ENCODE measurements around the gene MYO1D. TPM values are rescaled to one million over a fixed set of nuclear protein-coding genes. Genes with fewer than 3 reads are reported as not detected.
A peak's percentile ranks its signal among the peaks of the same experiment; 100 is the strongest.

Gene MYO1D
- total RNA-seq, 2 donors from 2014 or later, result 14.7 to 22.6 TPM

DNA sequence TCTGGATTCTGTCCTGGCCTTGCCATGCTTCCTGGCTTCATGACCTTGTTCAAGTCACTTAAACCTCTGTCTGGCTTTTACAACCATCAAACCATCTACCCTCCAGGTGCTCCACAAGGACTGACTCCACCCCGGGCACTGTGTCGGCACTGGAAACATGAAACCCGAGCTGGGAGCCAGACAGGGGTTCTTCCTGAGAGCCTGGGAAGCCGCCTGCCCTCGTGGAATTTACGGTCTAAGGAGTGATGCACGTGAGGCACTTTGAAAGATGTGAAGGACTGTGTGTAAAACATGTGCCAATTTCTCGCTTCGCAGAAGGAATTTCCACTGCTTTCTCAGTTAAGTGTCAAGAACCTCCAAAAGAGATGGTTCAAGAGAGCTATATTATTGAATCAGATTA, 378.5 kb downstream of the MYO1D start:
- Mint-ChIP-seq H3K27me3 (ENCODE audit: low read depth) (no peaks in the 10 kb centered on the region), H3K36me3 (ENCODE audit: insufficient read depth in 2 of 2) (peaks cover 0 to 3% of the 10 kb centered on the region in 2 donors), H3K4me1 (ENCODE audit: low read depth) (peaks cover 54% of the 10 kb centered on the region), H3K4me3 (no peak overlapping the region), H3K9me3 (no peaks in the 10 kb centered on the region), H3K27ac (no peak overlapping the region)
- ATAC-seq (replicated peaks in 1 of 2) (no peak), DNase-seq (no peak)

- no peak for ATAC-seq (replicated peaks in 1 of 2)
- Mint-ChIP-seq H3K9me3 (no peaks in the 10 kb centered on the region), H3K27me3 (ENCODE audit: low read depth) (no peaks in the 10 kb centered on the region), H3K27ac (no peak overlapping the region), H3K36me3 (ENCODE audit: insufficient read depth in 2 of 2) (peaks cover 0 to 3% of the 10 kb centered on the region in 2 donors), H3K4me1 (ENCODE audit: low read depth) (peaks cover 54% of the 10 kb centered on the region), H3K4me3 (no peak overlapping the region)
- DNase-seq, result no peak
Measured at GRCh38 chr17:32497431-32498205, 379.3 kb downstream of the MYO1D start.

DNA sequence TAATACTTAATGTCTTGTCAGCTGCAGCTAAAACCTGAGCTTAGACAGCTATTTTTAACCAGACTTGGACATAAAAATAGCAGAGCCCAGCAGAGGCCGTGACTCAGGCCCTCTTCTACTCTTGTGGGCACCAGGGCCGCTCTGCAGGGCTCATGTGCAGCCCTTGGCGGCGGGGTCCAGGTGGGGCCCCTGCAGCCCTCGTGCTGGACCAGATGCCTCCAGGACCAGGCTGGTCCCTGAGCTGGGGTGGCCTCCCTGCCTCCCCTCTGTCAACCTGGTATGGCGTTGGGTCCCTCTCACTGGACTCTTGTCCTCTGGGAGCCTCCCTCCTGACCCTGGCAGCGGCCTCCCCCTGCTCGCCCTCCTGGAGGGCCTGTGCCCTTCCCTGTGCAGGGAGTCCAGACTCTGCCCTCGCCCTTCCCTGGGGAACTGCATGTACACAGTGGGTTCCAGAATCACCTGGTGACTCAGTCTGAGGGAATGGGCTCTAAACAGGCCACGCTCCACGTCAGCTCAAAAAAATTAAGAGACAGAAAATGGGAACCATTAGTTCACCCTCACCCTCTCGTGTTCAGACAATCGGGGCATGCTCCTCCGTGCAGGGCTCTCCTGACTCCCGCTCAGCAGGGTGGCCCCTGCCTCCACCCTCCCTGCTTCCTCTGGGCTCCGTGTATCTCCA, 380.4 kb downstream of the MYO1D start:
- DNase-seq (no peak), ATAC-seq (replicated peaks in 1 of 2) (no peak)
- no peaks in the 10 kb centered on the region for H3K36me3 Mint-ChIP-seq (ENCODE audit: insufficient read depth in 2 of 2)
- H3K4me1 Mint-ChIP-seq (ENCODE audit: low read depth), result peaks cover 54% of the 10 kb centered on the region
- H3K27me3 Mint-ChIP-seq (ENCODE audit: low read depth), result no peaks in the 10 kb centered on the region
- H3K4me3 Mint-ChIP-seq, result peak overlapping the region in 1 of 2 donors; percentile 48
- H3K27ac Mint-ChIP-seq, result no peak overlapping the region
- no peaks in the 10 kb centered on the region for H3K9me3 Mint-ChIP-seq

- peaks cover 54% of the 10 kb centered on the region for H3K4me1 Mint-ChIP-seq (ENCODE audit: low read depth)
- H3K27me3 Mint-ChIP-seq (ENCODE audit: low read depth), result no peaks in the 10 kb centered on the region
- no peaks in the 10 kb centered on the region for H3K9me3 Mint-ChIP-seq
- peak overlapping the region in 1 of 2 donors; percentile 73 for H3K4me3 Mint-ChIP-seq
- no peak overlapping the region for H3K27ac Mint-ChIP-seq
- ATAC-seq (replicated peaks in 1 of 2) (peak; percentile 35 to 64), DNase-seq (peak in 1 of 2 donors; percentile 52)
- peaks cover 2 to 3% of the 10 kb centered on the region in 2 donors for H3K36me3 Mint-ChIP-seq (ENCODE audit: insufficient read depth in 2 of 2)
Measured at GRCh38 chr17:32495359-32496231, 381.3 kb downstream of the MYO1D start.

DNA sequence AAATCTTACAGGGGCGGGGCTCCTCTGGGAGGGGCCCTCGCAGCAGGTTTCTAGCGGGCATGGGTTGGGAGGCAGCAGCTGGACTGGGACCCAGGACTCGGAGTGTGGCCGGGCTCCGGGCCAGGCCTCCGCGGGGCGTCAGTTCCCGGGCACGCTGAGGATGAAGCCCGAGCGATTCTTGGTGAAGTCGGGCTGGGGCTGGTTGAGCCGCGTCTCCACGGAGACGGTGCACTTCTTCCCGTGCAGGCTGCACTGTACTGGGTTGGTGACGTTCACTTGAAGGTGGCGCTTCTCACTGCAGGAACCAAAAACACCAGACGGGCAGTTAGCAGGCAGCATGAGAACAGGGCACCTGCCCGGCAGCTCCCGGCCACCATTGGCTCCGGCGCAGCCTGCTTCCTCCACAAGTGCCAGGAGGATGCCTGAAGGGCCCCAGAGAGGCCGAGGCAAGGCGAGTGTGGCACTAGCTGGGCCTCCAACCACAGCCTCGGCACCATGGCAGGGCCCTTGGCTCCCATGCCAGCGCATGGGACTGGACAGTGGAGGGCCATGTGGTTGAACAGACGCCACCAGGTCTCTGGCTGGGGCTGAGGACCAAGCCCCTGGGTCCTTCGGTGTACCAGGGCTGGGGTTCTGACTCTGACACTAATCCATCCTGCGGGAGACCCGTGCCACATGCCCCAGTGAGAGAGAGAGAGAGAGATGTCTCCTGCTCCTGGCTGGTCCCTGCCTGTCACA, 382.1 kb downstream of the MYO1D start:
- Mint-ChIP-seq H3K4me3 (peak overlapping the region in 1 of 2 donors; percentile 73), H3K4me1 (ENCODE audit: low read depth) (peaks cover 59% of the 10 kb centered on the region), H3K9me3 (no peaks in the 10 kb centered on the region), H3K27ac (no peak overlapping the region), H3K36me3 (ENCODE audit: insufficient read depth in 2 of 2) (peaks cover 3 to 10% of the 10 kb centered on the region in 2 donors), H3K27me3 (ENCODE audit: low read depth) (no peaks in the 10 kb centered on the region)
- ATAC-seq (replicated peaks in 1 of 2), result peak; percentile 38 to 55
- no peak for DNase-seq

DNA sequence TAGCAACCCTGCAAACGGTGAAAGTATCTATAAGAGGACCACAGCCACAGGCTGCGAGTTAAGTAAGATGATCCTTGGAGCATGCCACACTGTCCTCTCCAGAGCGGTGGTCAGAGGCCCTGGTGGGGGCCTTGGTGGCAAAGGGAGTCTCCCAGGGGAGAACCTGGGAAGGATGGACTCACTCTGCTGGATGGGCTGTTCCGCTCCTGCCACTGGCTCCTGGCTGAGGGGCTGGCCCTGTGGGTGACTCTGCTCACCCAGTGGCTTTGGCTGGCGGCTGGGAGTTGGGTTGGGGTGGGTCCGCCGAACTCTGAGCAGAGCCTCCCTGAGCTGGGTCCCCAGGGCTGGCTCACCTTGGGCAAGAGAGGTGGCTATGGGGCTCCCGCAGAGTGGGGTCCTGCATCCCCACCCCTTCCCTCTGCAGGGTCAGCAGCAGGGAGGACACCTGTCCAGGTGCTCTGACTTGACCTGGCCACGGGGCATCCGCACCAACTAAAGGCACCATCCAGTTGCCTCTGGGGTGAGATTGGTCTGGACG, 382.9 kb downstream of the MYO1D start:
- Mint-ChIP-seq H3K9me3 (no peaks in the 10 kb centered on the region), H3K4me1 (ENCODE audit: low read depth) (peaks cover 67% of the 10 kb centered on the region), H3K27ac (no peak overlapping the region), H3K36me3 (ENCODE audit: insufficient read depth in 2 of 2) (peaks cover 7 to 17% of the 10 kb centered on the region in 2 donors), H3K27me3 (ENCODE audit: low read depth) (no peaks in the 10 kb centered on the region), H3K4me3 (peak overlapping the region in 1 of 2 donors; percentile 73)
- ATAC-seq (replicated peaks in 1 of 2) (no peak), DNase-seq (no peak)

GRCh38 chr17:32493571-32493970, 383.4 kb downstream of the MYO1D start:
- Mint-ChIP-seq H3K36me3 (ENCODE audit: insufficient read depth in 2 of 2) (peaks cover 10 to 20% of the 10 kb centered on the region in 2 donors), H3K4me3 (no peak overlapping the region), H3K9me3 (no peaks in the 10 kb centered on the region), H3K27me3 (ENCODE audit: low read depth) (no peaks in the 10 kb centered on the region), H3K27ac (no peak overlapping the region), H3K4me1 (ENCODE audit: low read depth) (peaks cover 67% of the 10 kb centered on the region)
- ATAC-seq (replicated peaks in 1 of 2) (no peak), DNase-seq (no peak)

DNA sequence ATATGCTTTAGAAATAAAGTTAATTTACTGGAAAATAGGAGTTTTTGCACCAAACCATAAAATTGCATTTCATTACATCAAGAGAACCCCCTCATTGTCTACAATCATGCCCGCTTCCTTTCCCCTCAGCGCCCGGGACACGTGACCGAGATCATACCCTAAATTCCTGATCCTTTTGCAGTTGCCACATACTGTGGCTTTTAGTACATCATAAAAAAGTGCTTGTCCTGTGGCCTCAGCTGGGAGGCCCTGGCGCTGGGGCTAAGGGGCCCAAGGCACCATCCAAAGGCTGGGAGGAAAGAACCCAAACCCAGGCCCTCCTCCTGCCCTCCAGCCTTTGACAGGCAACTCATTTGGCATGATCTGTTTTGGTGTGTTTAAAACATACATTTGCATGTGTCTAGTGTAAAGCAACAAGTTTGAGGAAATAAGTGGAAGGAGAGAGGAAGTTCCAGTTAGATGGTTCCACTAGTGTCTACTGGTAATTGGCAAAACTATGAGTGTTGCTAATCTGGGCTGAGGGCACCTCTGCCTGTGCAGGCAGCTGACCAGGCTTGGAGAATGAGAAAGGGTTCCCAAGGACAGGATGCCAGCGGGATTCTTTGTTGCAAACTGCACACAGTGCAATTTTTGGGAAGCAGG, 384.2 kb downstream of the MYO1D start:
- peak overlapping the region; percentile 90 to 94 for H3K4me3 Mint-ChIP-seq
- peak overlapping the region; percentile 59 for H3K27ac Mint-ChIP-seq
- H3K9me3 Mint-ChIP-seq, result no peaks in the 10 kb centered on the region
- H3K36me3 Mint-ChIP-seq (ENCODE audit: insufficient read depth in 2 of 2), result peaks cover 13 to 28% of the 10 kb centered on the region in 2 donors
- H3K4me1 Mint-ChIP-seq (ENCODE audit: low read depth), result peaks cover 70% of the 10 kb centered on the region
- DNase-seq, result no peak
- ATAC-seq (replicated peaks in 1 of 2), result no peak
- no peaks in the 10 kb centered on the region for H3K27me3 Mint-ChIP-seq (ENCODE audit: low read depth)

- peaks cover 17 to 31% of the 10 kb centered on the region in 2 donors for H3K36me3 Mint-ChIP-seq (ENCODE audit: insufficient read depth in 2 of 2)
- peak overlapping the region; percentile 59 for H3K27ac Mint-ChIP-seq
- H3K4me1 Mint-ChIP-seq (ENCODE audit: low read depth), result peaks cover 72% of the 10 kb centered on the region
- H3K4me3 Mint-ChIP-seq, result peak overlapping the region; percentile 90 to 94
- ATAC-seq (replicated peaks in 1 of 2) (no peak), DNase-seq (no peak)
- H3K9me3 Mint-ChIP-seq, result no peaks in the 10 kb centered on the region
- H3K27me3 Mint-ChIP-seq (ENCODE audit: low read depth), result no peaks in the 10 kb centered on the region
Measured at GRCh38 chr17:32492264-32492589, 384.7 kb downstream of the MYO1D start.

DNA sequence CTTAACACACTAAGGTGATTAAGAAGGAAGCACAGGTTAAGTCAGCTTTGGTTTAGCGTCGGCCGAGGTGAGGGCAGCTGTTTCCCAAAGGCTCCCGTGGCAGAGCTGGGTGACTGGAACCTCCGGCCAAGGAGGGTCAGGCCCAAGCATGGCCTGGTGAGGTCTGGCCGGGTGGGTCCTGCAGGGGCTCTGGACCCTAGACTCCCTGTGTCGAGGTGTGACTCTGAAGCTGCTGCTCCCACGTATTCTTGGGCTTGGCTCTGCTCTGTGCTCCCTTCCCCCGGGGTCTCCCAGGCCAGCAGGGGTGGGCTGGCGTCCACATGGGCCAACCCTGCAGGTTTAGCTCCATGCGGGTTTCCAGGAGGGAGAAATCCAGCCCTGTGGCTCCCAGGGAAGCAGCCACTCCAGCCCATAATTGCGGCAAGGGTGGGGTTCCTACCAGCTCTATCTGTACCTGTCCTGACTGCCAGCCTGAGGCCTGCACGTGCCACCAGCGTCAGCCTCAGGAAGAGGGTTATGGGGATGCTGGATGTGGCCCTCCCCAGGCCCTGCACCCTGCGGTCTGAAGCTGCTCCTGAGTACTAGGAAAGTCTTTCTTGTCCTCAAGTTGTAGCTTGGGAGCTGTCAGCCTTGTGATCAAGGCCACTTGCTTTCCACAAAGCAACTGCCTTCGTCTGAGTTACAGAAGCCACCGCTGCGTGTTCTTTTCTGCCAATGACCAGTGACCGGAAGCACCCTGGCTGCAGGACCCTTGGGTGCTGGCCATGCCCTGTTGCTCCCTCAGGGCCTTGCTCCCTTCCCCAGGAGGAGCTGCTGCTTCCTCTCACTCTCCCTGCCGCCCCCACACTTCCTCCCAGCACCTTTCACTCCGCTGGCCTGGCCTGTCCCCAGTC, 385.3 kb downstream of the MYO1D start:
- Mint-ChIP-seq H3K27me3 (ENCODE audit: low read depth) (no peaks in the 10 kb centered on the region), H3K9me3 (no peaks in the 10 kb centered on the region), H3K4me1 (ENCODE audit: low read depth) (peaks cover 72% of the 10 kb centered on the region), H3K27ac (peak overlapping the region; percentile 60), H3K4me3 (peak overlapping the region; percentile 90 to 94), H3K36me3 (ENCODE audit: insufficient read depth in 2 of 2) (peaks cover 17 to 31% of the 10 kb centered on the region in 2 donors)
- ATAC-seq (replicated peaks in 1 of 2), result peak; percentile 26 to 32
- peak; percentile 50 to 58 for DNase-seq

- peak overlapping the region; percentile 90 to 94 for H3K4me3 Mint-ChIP-seq
- peaks cover 17 to 31% of the 10 kb centered on the region in 2 donors for H3K36me3 Mint-ChIP-seq (ENCODE audit: insufficient read depth in 2 of 2)
- ATAC-seq (replicated peaks in 1 of 2), result no peak
- no peaks in the 10 kb centered on the region for H3K27me3 Mint-ChIP-seq (ENCODE audit: low read depth)
- DNase-seq, result no peak
- peaks cover 76% of the 10 kb centered on the region for H3K4me1 Mint-ChIP-seq (ENCODE audit: low read depth)
- no peaks in the 10 kb centered on the region for H3K9me3 Mint-ChIP-seq
- no peak overlapping the region for H3K27ac Mint-ChIP-seq
Measured at GRCh38 chr17:32490101-32490482, 386.8 kb downstream of the MYO1D start.

All from activated T-cell treated with anti-CD3 and anti-CD28 coated beads, Interleukin-2, amount 50 U/mL, for 72 hours (primary cell).